ENCODE results near the gene OR4D6.

Gene OR4D6

DNA sequence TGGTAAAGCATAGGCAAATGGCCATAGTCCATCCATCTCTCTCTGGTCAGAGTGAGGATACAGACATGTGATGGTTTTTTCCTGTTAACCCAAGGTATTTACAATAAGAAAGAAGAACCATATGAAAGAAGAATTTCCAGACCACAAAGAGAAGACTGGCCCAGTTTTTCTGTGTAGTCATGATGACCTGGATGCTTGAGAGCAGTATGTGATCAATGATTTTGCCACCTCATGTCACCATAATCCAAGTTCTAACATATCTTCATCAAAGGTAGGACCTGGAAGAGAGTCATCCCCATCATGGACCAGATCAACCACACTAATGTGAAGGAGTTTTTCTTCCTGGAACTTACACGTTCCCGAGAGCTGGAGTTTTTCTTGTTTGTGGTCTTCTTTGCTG lies at the start of gene OR4D6:
Gene OR4D6, plus strand, starts transcription at position 301 of the 400 bp plus-strand sequence. Its CDS starts 0 bp downstream, at position 301.
- ChIA-PET POLR2A (no interaction called here), CTCF (no interaction called here)
- DNase-seq (ENCODE audit: low read depth, low spot score) = no peak
- H3K4me3 ChIP-seq (ENCODE audit: low read depth, low read length) = no peak within 1 kb of the TSS
- TF ChIP-seq, protein P1, sequence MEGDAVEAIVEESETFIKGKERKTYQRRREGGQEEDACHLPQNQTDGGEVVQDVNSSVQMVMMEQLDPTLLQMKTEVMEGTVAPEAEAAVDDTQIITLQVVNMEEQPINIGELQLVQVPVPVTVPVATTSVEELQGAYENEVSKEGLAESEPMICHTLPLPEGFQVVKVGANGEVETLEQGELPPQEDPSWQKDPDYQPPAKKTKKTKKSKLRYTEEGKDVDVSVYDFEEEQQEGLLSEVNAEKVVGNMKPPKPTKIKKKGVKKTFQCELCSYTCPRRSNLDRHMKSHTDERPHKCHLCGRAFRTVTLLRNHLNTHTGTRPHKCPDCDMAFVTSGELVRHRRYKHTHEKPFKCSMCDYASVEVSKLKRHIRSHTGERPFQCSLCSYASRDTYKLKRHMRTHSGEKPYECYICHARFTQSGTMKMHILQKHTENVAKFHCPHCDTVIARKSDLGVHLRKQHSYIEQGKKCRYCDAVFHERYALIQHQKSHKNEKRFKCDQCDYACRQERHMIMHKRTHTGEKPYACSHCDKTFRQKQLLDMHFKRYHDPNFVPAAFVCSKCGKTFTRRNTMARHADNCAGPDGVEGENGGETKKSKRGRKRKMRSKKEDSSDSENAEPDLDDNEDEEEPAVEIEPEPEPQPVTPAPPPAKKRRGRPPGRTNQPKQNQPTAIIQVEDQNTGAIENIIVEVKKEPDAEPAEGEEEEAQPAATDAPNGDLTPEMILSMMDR (IDR thresholded peaks at IDR 0.05; ENCODE audit: insufficient read depth, low read length, missing control alignments) = no peak

DNA sequence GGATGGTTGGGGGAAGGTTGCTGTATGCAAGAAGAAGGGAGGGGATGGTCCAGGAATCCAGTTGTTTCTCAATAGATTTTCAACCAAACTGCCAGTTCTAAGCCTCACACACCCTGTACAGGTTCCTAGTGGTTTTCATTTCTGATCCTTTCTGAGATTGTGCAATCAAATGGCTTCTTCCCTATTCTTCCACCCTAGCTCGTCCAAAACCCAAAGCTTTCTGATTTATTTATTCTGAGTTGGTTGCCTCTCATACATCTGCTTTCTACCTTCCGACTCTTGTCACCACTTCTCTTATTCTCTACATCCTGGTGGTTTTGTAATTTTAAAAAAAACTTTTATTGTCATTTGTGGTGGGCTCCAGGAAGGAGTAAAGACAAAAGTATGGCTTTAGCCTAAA lies 43.1 kb upstream of the OR4D6 start:
- H3K4me3 ChIP-seq (ENCODE audit: low read depth, low read length) = no peak overlapping the region
- TF ChIP-seq, protein P1 (IDR thresholded peaks at IDR 0.05; ENCODE audit: insufficient read depth, low read length, missing control alignments) = no peak
- ChIA-PET POLR2A (no interaction called here), CTCF (no interaction called here)
- no peak for DNase-seq (ENCODE audit: low read depth, low spot score)

DNA sequence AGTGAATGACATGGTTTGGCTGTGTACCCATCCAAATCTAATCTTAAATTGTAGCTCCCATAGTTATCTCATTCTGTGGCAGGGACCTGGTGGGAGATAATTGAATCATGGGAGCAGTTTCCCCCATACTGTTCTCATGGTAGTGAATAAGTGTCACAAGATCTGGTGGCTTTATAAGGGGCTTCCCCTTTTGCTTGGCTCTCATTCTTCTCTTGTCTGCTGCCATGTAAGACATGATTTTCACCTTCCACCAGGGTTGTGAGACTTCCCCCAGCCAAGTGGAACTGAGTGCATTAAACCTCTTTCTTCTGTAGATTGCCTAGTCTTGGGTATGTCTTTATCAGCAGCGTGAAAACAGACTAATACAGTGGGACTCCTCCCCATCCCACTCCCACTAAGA lies 41.6 kb upstream of the OR4D6 start:
- ChIA-PET CTCF (no interaction called here), POLR2A (no interaction called here)
- TF ChIP-seq, protein P1 (IDR thresholded peaks at IDR 0.05; ENCODE audit: insufficient read depth, low read length, missing control alignments) = no peak
- no peak for DNase-seq (ENCODE audit: low read depth, low spot score)
- H3K4me3 ChIP-seq (ENCODE audit: low read depth, low read length) = no peak overlapping the region

DNA sequence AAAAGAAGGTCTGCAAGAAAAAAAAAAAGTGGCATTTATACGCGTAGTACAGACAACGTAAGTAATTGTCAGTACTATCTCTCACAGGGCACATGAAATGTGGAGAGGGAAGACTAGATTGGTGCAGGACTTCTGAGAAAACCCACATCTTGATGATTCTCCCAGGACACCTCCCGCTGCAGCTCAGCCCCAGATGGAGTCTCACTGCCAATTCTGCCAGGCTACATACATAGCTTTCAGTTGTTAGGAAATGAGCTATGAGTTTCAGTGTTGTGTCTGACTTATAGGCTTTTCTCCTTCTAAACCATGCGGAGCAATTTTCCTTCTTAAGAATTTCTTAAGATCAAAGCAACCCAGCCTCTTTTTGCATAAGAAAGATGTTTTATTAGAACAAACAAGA lies 40.1 kb upstream of the OR4D6 start:
- no peak overlapping the region for H3K4me3 ChIP-seq (ENCODE audit: low read depth, low read length)
- TF ChIP-seq, protein P1 (IDR thresholded peaks at IDR 0.05; ENCODE audit: insufficient read depth, low read length, missing control alignments) = no peak
- POLR2A ChIA-PET = no interaction called here
- CTCF ChIA-PET = no interaction called here
- DNase-seq (ENCODE audit: low read depth, low spot score) = no peak

DNA sequence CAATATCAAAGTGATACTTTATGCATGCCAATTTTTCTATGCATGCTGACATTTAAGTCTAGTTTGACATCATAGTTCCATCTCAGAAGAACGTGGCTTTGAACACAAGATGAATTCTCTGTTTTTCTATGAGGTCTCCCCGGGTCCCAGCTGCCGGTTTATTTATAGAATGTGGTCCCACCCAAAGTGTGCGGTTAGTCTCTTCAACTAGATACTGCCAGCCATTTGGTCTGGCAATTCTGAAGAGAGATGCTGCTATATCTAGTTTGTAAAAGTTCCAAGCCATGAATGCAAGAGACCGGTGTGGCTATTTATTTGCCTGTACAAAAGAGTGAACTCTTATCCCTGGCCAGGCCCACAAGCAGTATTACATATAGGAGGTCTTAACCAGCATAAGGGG lies 39.7 kb upstream of the OR4D6 start:
- no peak overlapping the region for H3K4me3 ChIP-seq (ENCODE audit: low read depth, low read length)
- no peak for DNase-seq (ENCODE audit: low read depth, low spot score)
- ChIA-PET POLR2A (no interaction called here), CTCF (no interaction called here)
- TF ChIP-seq, protein P1 (IDR thresholded peaks at IDR 0.05; ENCODE audit: insufficient read depth, low read length, missing control alignments) = no peak

DNA sequence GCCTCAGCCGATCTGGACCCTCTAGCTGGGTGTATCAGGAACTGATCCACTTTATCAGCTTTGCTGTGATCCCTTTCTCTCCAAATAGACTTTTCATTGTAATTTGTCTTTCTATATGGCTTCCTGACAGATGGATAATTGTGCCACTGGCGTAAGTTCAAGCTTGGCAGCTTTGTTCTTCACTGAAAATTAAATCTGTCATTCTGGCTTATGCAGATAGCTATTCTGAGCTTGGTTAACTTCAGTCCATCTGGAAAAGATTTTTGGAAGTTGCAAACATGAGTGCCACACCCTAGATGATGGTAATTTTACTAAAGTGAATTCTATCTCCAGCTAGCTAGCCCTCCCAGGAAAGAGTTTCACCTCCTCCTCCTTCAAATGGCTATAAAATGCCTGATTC lies 38.6 kb upstream of the OR4D6 start:
- DNase-seq (ENCODE audit: low read depth, low spot score) = no peak
- ChIA-PET CTCF (no interaction called here), POLR2A (no interaction called here)
- TF ChIP-seq, protein P1 (IDR thresholded peaks at IDR 0.05; ENCODE audit: insufficient read depth, low read length, missing control alignments) = no peak
- H3K4me3 ChIP-seq (ENCODE audit: low read depth, low read length) = no peak overlapping the region

All from AG04449 (cell line).